Embryonic facial prominence (tissue), 1 donor: Measurements from ENCODE around the gene ATPAF2.

Experiments
- DNase-seq: peaks from one replicate; pipeline ENCODE4 v3.0.0-alpha.2; 2016; ENCODE audit errors: extremely low spot score

ATPAF2 gene

DNA sequence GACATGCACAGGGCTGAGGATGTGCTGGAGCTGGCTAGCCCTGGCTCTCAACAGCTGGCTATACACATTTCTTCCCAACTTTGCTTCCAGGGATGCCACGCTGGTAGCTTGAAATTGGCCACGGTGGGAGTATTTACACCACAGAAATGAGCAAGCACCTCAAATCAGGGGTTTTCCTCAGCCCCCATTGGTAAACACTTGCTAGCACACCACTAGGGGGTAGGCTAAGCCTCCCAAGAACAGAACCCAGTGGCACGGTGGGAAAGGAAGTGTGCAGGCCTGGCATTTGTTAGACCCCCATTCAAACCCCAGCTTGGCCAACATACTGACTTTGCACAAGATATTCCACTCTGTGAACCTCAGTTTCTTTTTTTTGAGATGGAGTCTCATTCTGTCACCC lies 53.4 kb downstream of the ATPAF2 start:
- no peak for DNase-seq

DNA sequence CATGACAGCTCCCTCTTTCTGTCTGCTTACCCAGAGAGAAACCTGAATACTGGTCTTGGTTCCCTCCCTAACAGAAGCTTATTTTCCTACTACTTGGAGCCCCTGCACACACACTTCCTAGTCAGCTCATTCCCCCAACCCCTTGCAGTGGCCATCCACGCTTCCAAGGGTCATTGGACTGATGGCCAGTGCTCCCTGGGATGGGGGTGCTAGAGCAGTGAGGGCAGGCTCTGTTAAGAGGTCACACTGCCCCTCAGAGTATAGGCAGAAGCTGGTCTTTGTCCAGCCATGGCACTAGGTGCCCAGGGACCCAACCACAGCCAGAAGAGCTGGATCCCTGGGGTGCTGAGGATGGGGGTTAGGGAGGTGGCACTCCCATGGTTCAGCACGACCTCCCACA lies 53.8 kb downstream of the ATPAF2 start:
- DNase-seq = no peak

GRCh38 chr17:17983776-17984175 lies 55.2 kb downstream of the ATPAF2 start:
- no peak for DNase-seq

DNA sequence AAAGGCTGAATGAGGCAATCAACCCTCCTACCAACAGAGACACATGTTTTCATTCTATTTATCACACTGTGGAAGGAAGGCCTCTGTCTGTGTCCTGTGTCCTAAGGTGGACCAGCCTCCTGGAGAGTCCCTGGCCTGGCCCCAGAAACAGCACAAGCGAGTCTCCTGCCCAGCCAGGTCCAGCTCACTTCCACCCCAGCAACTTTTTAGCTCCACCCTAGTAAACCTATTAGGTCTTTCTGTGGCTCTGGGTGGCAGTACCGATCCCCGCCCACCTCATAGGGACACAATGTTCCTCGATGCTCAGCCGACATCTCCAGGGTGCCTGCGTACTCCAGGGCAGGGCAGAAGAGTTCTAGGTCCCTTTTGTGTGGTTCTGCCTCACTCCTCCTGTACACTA lies 55.6 kb downstream of the ATPAF2 start:
- no peak for DNase-seq

GRCh38 chr17:17982801-17983200 lies 56.2 kb downstream of the ATPAF2 start:
- DNase-seq = no peak

GRCh38 chr17:17981330-17981729 lies 57.6 kb downstream of the ATPAF2 start:
- no peak for DNase-seq

GRCh38 chr17:17979778-17980177 lies 59.2 kb downstream of the ATPAF2 start:
- no peak for DNase-seq

DNA sequence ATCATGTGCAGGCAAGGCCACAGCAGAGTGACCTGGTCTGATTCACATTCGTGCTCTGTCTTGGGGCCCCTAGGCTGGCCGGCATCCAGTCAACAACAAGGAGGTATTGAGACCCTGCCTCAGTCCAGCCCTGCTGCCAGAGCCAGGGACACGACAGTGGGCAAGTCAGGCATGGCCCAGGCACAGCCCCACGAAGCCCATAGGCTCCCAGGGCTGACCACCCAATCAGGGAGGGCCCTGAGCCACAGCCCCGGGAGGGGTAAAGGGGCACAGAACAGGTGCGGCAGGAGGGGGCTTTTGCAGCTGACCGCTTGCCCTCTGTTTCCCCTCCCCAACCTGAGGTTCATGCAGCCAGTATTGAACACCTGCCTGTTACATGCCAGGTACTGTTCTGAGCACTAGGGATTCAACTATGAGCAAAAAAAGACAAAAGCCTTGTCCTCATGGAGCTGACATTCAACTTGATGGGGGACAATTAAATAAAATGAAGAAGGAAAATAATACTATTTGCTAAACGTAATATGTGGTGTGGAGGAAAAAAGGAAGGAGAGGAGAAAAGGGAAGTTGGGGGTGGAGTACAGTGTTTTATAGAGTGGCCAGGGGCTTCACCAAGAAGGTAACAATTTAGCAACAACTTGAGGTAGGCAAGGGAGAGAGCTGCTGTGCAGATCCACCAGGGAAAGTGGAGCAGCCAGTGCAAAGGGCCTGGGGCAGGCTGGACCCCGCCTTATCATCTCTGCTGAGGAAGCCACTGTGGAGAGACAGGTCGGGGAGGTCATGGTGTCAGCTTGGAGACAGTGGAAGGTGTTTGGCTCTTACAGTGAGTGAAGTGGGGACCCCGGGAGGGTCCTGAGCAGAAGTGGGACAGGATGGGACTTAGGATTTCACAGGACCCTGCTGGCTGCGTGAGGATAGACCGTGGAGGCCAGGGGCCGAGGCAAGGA lies 60.2 kb downstream of the ATPAF2 start:
- no peak for DNase-seq

- no peak for DNase-seq
These were observed 61.9 kb downstream of the ATPAF2 start for GRCh38 chr17:17976931-17977570.

DNA sequence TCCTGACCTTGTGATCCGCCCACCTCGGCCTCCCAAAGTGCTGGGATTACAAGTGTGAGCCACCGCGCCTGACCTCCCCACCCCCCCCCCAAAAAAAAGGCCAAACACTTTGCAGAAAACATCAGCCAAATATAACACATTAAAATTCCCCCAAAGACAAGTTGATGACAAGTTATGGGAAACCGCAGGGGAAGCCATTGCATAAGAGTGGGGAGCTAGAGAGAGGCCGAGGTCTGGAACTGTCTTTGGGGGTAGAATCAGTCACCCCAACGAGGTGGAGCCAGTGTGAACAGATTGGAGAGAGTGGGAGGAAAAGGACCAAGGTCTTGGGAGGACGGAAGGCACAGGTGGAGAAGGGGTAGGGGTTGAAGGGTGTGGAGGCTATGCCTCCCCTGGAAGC lies 63.5 kb downstream of the ATPAF2 start:
- DNase-seq = no peak

GRCh38 chr17:17972952-17973254 lies 66.1 kb downstream of the ATPAF2 start:
- no peak for DNase-seq

GRCh38 chr17:17972126-17972951 lies 66.6 kb downstream of the ATPAF2 start, which contains the start of the genes DRC3 and TOM1L2:
Gene DRC3, plus strand, starts transcription at chr17:17972862. Its CDS starts 4,737 bp downstream, at chr17:17977599.
Gene TOM1L2, minus strand, starts transcription at chr17:17972400. Its CDS starts 87 bp downstream, at chr17:17972313.
- DNase-seq = peak; percentile 99

DNA sequence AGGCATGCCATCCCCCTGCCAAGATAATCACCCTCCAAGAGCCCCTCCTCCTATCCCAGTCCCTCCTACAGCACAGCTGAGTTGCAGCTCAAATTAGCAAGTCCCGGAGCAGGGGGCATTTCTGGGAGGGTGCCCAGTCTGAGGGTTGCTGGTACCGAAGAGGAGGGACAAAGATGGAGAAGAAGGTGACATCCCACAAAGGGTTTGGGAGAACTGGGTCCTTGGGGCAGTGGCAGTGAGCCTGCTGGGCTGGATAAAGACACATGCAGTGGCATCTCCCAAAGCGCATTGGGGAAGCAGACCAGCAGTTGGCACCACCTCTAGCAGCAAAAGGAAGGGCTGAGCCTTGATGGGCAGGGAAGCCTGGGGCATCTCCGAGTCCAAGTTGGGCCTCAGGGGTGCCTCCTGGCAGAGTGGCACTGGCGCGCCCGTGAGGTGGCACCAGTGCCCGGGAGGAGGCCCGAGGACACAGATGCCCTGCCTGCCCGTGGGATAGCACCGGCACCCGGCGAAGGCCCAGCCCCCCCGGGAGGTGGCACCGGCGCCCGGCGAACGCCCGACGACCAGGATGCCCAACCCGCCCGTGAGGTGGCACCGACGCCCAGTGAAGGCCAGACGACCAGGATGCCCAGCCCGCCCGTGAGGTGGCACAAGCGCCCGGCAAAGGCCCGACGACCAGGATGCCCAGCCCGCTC lies 67.4 kb downstream of the ATPAF2 start:
- DNase-seq = no peak

- no peak for DNase-seq
These were observed 68.1 kb downstream of the ATPAF2 start for GRCh38 chr17:17970699-17971430.
